Activated CD4-positive, CD25-positive, alpha-beta regulatory T cell (primary cell): ENCODE results near the gene MORN1.
A peak's percentile ranks its signal among the peaks of the same experiment; 100 is the strongest.

Experiments
- DNase-seq, 4 experiments: peaks; one replicate each; lab custom pipeline; 2025; lab: John Stamatoyannopoulos, UW

The MORN1 gene

DNA sequence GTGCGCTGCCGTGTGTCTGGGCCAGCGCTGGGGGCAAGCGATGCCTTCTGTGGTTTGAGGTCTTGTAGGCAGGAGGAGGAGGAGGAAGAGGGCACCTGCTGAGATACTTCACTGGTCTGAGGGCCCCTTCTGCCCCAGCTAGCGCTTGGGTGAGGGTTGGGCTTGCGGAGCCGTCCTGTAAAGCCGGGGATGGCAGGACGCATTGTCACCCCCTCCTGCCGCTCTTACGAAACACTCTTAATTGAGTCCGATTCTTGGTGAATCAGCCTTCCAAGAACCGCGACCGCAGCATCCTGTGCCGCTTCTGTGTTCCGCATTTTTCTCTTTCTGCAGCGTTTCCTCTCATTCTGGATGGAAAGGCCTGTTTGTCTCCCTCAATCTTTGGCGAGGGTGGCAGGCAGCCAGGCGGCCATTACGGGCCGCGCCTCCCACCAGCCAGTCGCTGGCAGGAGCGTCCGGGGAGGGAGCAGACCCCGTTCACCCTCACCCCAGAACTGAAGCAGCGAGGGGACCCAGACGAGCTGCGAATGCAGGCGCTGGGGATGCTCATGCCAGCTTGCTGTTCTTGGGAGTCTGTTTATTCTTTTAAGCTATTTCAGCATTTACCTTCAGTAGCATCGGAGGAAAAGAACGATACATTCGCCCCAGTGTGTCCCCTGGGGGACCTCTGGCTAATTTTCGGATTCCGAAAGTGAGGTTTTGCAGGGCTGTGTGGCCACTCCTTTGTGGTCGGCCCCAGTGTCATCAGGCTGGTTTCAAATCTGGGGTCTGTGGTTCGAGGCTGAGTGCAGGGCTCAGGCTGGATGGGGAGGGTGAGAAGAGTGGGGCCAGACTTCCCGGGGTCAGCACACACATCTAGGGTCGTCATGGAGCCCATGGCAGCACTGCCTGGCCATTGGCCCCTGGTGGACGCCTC is 100.5 kb downstream of the MORN1 start:
- DNase-seq, result peak; percentile 52 to 71 (median 68)

DNA sequence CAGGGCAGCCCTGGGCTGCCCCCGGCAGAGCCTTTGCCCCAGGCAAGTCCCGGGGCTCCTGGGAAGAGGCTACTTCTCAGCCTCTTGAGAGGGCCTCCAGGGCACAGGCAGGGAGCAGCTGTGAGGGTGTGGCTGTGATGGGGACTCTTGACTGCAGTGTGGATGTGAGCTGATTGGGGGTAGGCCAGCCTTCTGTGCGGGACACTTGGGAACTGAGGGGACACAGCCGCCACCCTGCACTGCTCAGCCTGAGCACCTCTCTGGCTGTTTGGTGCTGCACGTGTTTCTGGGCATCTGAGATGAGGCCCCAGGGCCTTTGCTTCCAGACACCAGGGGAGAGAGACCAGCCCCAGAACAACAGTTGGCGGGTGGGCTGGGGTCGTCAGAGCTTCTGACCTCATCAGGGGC is 101.2 kb downstream of the MORN1 start:
- DNase-seq, result no peak

GRCh38 chr1:2289607-2290006 is 101.7 kb downstream of the MORN1 start:
- no peak for DNase-seq

DNA sequence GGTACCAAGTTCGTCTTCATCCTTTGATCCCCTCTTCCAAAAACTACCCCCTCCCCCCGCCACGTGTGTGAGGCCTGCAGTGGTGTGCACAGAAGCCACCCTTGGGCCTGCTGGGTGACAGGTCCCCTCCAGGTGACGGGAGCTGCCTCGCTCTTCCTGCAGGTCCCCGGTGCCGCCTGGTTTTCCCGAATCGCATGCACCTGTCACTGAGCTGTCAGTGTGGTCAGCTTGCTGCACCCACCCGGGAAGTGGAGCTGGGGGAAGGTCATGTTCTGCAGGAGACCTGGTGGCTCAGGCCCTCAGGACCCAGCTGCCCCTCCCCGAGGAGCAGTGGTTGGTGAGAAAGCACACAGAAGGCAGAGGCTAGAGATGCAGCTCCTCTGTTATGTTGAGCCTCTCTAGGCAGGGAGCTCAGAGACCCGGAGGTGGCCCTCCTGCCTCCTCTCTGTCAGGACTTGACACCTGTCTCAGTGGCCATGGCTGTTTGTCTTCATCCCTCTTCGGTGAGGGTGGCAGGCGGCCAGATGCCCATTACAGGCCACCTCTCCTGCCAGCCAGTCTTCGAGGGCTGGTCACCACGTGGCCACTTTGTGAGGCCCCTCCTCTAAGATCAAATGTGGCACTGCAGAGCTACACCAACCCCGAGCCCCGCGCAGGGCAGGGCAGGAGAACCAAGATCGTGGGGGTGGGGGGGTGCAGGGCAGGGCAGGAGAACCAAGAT is 102.4 kb downstream of the MORN1 start:
- no peak for DNase-seq

GRCh38 chr1:2288311-2288710 is 103.0 kb downstream of the MORN1 start:
- DNase-seq, result no peak

DNA sequence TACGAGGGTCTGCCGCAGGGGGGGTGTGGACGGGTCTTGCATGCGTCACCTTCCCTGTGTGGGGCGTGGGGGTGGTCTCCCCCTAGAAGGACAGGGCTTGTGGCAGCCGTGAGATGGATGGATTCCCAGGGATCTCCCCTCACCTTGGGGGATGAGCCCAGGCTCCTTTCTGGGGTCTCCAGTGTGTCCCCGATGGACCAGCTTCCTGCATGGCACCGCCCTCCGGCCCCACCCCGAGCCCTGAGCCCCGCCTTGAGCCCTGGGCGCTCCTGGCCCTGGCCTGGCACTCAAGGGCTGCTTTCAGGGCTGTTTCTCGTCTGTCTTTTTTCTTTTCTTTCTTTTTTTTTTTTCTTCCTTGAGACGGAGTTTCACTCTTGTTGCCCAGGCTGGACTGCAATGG is 103.7 kb downstream of the MORN1 start:
- no peak for DNase-seq

- no peak for DNase-seq
Observed at GRCh38 chr1:2286923-2287322, 104.4 kb downstream of the MORN1 start.

- DNase-seq, result no peak
Observed at GRCh38 chr1:2284932-2285331, 106.4 kb downstream of the MORN1 start.

- no peak for DNase-seq
Observed at GRCh38 chr1:2283991-2284895, 107.1 kb downstream of the MORN1 start.

DNA sequence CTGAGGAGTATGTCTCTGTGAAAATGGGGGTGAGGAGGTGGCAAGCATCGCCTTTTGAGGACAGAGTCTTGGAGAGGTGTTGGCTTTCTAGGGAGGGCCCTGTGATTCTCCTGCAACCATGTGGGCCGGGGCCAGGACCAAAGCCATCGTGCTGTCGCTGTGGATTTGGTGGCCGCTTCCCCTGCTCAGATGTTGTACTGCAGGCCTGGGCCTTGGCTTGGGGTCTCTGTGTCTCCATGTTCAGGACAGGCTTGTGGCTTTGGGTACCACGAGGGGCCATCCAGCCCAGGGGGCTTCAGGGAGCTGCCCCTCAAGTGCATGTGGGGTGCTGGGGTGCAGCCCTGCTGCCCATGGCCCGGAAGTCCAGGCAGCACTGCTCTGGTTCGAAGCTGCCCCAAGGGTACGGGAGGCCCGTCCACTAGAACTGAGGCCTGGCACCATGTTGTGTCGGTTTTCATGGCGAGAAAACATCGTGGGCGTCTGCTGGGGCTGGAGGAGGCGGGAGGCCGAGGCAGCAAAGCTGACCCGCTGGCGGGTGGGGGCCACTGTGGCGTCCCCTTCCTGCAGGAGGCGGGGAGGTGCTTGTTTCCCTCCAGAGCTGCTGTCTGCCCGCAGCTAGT is 107.9 kb downstream of the MORN1 start:
- DNase-seq, result no peak

GRCh38 chr1:2282556-2283270 is 108.6 kb downstream of the MORN1 start:
- no peak for DNase-seq

GRCh38 chr1:2279817-2280216 is 111.5 kb downstream of the MORN1 start:
- no peak for DNase-seq

- no peak for DNase-seq
Observed at GRCh38 chr1:2279210-2279639, 112.1 kb downstream of the MORN1 start.

- no peak for DNase-seq
Observed at GRCh38 chr1:2278591-2279209, 112.7 kb downstream of the MORN1 start.

DNA sequence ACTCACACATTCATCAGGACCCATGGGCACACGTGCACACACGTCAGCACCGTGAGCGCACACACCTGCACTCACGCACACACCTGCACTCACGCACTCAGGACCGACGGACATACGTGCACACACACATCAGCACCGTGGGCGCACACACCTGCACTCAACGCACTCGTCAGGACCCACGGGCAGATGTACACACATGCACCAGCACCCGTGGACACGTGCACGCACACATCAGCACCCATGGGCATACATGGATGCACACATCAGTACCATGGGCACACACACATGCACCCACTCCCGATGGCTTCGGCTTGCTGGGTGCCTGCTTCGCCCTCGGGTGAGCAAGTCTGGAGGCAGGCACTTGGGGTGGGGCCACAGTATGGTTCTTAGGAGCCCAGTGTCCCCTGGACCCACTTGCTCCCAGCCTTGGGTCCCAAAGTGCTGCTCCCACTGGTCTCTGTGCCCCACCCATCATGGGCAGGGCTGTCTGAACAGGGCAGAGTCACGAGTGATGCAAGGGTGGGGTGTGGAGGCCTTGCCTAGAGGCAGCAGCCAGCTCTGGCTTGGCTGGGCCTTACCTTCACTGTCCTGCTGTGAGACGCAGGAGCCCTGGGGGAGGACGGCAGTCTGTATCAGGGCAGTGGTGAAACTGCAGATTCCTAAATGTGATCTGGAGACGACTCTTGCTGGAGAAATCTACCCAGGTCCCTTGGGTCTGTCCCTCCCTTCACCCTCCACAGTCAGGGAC is 113.4 kb downstream of the MORN1 start:
- DNase-seq, result no peak

- DNase-seq, result no peak
Observed at GRCh38 chr1:2276803-2277580, 114.4 kb downstream of the MORN1 start.

GRCh38 chr1:2275796-2276536 is 115.4 kb downstream of the MORN1 start:
- DNase-seq, result no peak

GRCh38 chr1:2274929-2275475 is 116.4 kb downstream of the MORN1 start:
- no peak for DNase-seq
